Astrocyte (in vitro differentiated cells and primary cell): ENCODE results near the gene OR2AE1.

ENCODE experiments used
- EZH2 ChIP-seq: IDR thresholded peaks from 2 replicates; pipeline ENCODE4 v1.6.1; 2012; ENCODE audit warnings: mild to moderate bottlenecking, low read length, inconsistent platforms; ENCODE audit not compliant: insufficient read depth
- TF ChIP-seq, protein P1 (sequence below): IDR thresholded peaks from 2 replicates; pipeline ENCODE4 v1.5.1; 2011; ENCODE audit warnings: low read depth, mild to moderate bottlenecking, inconsistent platforms, low read length, moderate library complexity; ENCODE audit not compliant: insufficient read depth

- TF ChIP-seq, protein P1, sequence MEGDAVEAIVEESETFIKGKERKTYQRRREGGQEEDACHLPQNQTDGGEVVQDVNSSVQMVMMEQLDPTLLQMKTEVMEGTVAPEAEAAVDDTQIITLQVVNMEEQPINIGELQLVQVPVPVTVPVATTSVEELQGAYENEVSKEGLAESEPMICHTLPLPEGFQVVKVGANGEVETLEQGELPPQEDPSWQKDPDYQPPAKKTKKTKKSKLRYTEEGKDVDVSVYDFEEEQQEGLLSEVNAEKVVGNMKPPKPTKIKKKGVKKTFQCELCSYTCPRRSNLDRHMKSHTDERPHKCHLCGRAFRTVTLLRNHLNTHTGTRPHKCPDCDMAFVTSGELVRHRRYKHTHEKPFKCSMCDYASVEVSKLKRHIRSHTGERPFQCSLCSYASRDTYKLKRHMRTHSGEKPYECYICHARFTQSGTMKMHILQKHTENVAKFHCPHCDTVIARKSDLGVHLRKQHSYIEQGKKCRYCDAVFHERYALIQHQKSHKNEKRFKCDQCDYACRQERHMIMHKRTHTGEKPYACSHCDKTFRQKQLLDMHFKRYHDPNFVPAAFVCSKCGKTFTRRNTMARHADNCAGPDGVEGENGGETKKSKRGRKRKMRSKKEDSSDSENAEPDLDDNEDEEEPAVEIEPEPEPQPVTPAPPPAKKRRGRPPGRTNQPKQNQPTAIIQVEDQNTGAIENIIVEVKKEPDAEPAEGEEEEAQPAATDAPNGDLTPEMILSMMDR, result no peak
- no peak for TF ChIP-seq EZH2
Measured at GRCh38 chr7:99893280-99893679, 16.4 kb upstream of the OR2AE1 start.
